Spinal cord (tissue), 10 donors: ENCODE data around the gene NPEPPS. TPM values are rescaled to one million over a fixed set of nuclear protein-coding genes. Genes with fewer than 3 reads are reported as not detected.
"Not testable (repeated sequence)": the region's sequence is repeated elsewhere in the genome, so short reads cannot be mapped to it uniquely, and the experiment has no call there.

ENCODE experiments used
- DNase-seq, 6 donors: peaks; one replicate each; pipeline versions ENCODE4 v3.0.0 to v3.0.0-alpha.2; 2013 to 2015; ENCODE audit warnings: low spot score in 6 of 6, low read depth in 4 of 6
- H3K27ac ChIP-seq: one replicate; pipeline ENCODE4 v1.5.1; 2013; ENCODE audit warnings: low read depth, low read length, control low read depth
- H3K27me3 ChIP-seq: one replicate; pipeline ENCODE4 v1.6.1; 2013; ENCODE audit warnings: low read length; ENCODE audit not compliant: control insufficient read depth, insufficient read depth
- H3K36me3 ChIP-seq: one replicate; pipeline ENCODE4 v1.6.1; 2013; ENCODE audit warnings: low read length; ENCODE audit not compliant: control insufficient read depth, insufficient read depth
- H3K4me1 ChIP-seq: one replicate; pipeline ENCODE4 v1.6.1; 2013; ENCODE audit warnings: low read length; ENCODE audit not compliant: control insufficient read depth, insufficient read depth
- H3K4me3 ChIP-seq: one replicate; pipeline ENCODE4 v1.5.1; 2013; ENCODE audit warnings: low read depth, low read length, control low read depth
- H3K9me3 ChIP-seq: one replicate; pipeline ENCODE4 v1.6.1; 2013; ENCODE audit warnings: low read length; ENCODE audit not compliant: control insufficient read depth, insufficient read depth
- WGBS: methylation state at CpG from one replicate; pipeline ENCODE4 v1.1.5; 2013; ENCODE audit warnings: missing lambda C conversion rate; ENCODE audit not compliant: insufficient coverage; 5-methylcytosine and 5-hydroxymethylcytosine counted together
- polyA plus RNA-seq, 2 donors: library from polyadenylated mRNA; unstranded; fragments of 120-200 nt; gene quantifications; one replicate each; pipeline ENCODE4 v1.2.1, GENCODE V29; 2013; ENCODE audit not compliant: insufficient read length in 2 of 2
- total RNA-seq, 2 donors: library from RNA; depleted of rRNA in 1 of 2; stranded (reverse); fragments of 120-200 nt in 1 of 2; fragments of >200 nt in 1 of 2; gene quantifications; one replicate each; pipeline versions ENCODE4 v1.2.3 to v1.2.4, GENCODE V29; 2013 to 2014
- donor health status: healthy.

NPEPPS gene
- total and polyA plus RNA-seq, 4 donors: 111 to 195 (median 186) TPM

DNA sequence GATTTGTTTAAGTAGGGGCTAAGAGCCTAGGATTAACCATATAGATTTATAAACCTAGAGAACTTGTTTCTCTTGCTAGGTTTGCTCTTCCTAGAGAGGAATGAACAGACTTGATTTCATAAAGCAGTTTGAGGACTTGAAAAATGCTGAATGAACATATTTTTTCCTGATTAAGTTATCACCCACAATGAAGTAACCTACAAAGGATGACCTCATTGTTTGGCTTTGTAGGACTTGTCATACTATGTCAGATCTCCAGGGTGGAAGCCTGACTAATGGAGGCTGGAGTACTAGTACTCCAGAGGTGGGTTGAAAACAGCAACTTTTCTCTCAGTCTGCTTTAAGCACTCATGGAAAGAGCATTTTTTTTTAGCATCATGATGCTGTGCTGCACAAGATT lies 12.0 kb upstream of the NPEPPS start:
- H3K27me3 ChIP-seq, H3K9me3 ChIP-seq, H3K4me3 ChIP-seq, H3K4me1 ChIP-seq, H3K36me3 ChIP-seq, H3K27ac ChIP-seq, DNase-seq: not testable (repeated sequence)

DNA sequence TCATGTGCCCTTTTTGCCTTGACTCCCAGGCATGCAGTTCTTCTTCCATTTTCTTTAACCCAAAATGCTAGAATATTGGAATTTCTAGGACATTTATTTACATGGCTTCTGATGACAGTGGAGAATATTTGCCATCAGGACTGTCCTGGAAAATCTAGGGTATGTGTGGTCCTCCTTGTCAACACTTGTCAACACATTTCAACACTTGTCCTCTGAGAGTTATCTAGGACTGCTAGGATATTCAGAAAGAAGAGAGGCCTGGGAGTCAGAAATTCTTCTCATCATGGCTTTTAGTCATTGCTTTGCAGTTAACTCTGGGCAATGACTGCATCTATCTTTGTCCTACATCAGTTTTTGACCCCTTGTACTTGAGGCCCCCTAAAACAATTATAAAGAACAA lies 11.5 kb upstream of the NPEPPS start:
- not testable (repeated sequence) for DNase-seq, H3K4me3 ChIP-seq, H3K36me3 ChIP-seq

DNA sequence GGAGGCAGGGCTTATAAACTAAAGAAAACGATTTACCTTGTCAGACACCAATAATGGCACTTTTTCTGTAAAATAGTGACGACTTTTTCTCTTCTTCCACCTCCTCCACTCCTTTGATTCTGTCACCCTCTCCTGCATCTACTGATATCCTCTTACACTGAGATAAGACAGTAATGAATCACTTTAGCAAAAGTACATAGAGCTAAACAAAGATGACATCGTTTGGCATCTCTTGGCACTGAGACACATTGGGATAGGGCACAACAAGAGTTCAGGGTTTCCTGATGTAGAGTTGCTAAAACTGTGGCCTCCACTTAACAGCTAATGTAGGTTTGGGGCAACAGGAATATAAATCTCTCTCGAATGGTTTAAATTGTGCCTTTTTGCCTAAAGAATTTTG lies 10.6 kb upstream of the NPEPPS start:
- H3K27me3 ChIP-seq: not testable (repeated sequence)
- WGBS: no CpG with 5 or more reads among the region's 4 CpGs

More for the DNA sequence above, 11.5 kb upstream of the NPEPPS start:
- not testable (repeated sequence) for H3K27ac ChIP-seq, H3K4me1 ChIP-seq, H3K9me3 ChIP-seq, H3K27me3 ChIP-seq

DNA sequence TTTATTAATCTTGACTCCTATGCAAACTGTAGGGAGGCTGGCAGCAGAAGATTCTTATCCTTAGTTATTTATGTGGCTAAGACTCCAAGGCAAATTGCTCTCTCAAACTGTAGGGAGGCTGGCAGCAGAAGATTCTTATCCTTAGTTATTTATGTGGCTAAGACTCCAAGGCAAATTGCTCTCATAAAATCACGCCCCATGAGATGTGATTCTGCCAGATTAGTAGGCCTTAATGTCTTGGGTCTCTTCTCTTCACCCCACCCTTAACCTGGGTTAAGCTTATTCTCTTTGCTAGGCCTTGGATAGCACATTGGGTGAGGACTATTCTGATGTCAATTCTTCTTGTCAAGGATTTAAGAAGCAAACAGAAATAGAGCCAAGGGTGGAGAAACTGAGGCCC lies 9.5 kb upstream of the NPEPPS start:
- not testable (repeated sequence) for H3K9me3 ChIP-seq, H3K4me3 ChIP-seq, H3K4me1 ChIP-seq, DNase-seq, H3K27ac ChIP-seq, H3K36me3 ChIP-seq, H3K27me3 ChIP-seq
- WGBS: no CpG with 5 or more reads among the region's 1 CpG

More for the DNA sequence above, 10.6 kb upstream of the NPEPPS start:
- H3K36me3 ChIP-seq, H3K27ac ChIP-seq, DNase-seq, H3K4me1 ChIP-seq, H3K4me3 ChIP-seq, H3K9me3 ChIP-seq: not testable (repeated sequence)

DNA sequence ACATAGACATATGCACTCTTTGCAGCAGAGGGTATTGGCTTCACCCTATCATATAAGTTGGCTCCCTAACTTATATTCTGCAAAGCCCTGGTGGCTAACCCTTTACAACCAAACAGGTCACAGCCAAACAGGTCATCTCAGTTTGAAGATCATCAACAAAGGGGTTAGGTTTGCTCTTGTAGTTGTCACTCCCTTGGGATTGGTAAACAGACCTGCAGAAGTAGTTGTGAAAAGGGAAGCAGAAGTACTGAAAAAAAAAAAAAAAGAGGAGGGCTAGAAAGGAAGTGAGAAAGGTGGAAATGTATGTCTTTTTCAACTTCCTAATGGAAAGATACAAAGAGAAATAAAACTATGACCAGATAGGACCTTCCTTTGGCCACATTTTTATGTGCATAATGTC lies 8.6 kb upstream of the NPEPPS start:
- not testable (repeated sequence) for H3K27me3 ChIP-seq, H3K4me1 ChIP-seq, H3K36me3 ChIP-seq, H3K9me3 ChIP-seq, H3K4me3 ChIP-seq, DNase-seq, H3K27ac ChIP-seq

DNA sequence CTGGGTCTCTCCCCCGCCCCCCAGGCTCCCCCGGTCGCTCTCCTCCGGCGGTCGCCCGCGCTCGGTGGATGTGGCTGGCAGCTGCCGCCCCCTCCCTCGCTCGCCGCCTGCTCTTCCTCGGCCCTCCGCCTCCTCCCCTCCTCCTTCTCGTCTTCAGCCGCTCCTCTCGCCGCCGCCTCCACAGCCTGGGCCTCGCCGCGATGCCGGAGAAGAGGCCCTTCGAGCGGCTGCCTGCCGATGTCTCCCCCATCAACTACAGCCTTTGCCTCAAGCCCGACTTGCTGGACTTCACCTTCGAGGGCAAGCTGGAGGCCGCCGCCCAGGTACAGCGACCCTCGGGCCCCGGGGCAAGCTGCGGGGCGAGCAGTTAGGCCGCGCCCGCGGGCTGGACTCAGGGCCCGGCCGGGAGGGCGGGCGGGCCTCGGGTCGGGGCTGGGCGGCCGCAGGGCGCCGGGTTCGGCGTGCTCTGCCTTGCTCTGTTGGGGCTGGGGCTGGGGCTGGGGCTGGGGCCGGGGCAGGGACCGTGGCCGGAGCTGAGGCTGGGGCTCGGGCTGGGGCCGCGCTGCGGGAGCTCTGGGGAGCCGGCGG lies 419 bp downstream of the NPEPPS start:
- peak overlapping the region; percentile 81 for H3K27ac ChIP-seq
- WGBS: no CpG with 5 or more reads among the region's 61 CpGs
- not testable (repeated sequence) for H3K27me3 ChIP-seq, H3K36me3 ChIP-seq, H3K4me1 ChIP-seq, H3K9me3 ChIP-seq
- DNase-seq: peak in 1 of 6 donors; percentile 8
- H3K4me3 ChIP-seq: peak overlapping the region; percentile 60

DNA sequence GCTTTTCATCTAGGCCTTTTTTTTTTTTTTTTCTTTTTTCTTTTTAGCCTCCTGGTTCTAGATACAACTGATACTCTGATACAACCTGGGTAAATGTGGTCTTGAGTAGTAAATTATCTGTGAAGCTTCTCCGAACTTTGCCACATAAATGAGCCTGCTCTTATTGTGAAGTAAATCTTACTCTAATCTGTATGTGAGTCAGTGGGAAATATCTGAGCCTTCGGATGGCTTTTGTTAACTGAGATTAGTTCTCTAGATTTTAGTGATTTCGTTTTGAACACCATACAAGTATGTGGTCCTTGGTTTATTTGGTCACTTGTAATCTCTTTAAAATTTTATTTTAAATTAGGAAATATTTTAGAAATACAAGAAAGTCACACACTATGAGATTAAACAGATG lies 8.2 kb downstream of the NPEPPS start:
- H3K4me1 ChIP-seq, H3K27me3 ChIP-seq, H3K4me3 ChIP-seq, DNase-seq, H3K36me3 ChIP-seq, H3K9me3 ChIP-seq, H3K27ac ChIP-seq: not testable (repeated sequence)
- WGBS: no CpG with 5 or more reads among the region's 3 CpGs

DNA sequence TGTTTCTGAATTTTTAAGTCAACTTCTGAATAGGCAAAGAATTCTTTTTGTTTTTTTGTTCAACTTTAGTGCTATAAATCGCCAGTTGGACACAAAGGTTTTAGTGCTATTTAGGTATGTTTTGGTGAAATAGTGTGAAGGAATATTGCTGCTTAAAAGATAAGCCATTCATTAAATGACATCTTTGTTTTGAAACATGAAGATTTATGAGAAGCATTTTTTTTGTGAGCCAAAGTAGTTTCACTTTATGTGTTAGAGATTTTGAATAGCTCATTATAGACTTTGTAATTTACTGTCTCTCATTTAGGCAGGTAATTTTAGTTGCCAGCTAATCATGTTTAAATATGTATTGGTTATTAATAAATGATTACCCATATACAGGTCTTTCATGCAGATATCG lies 10.8 kb downstream of the NPEPPS start:
- H3K9me3 ChIP-seq, H3K27ac ChIP-seq, H3K4me3 ChIP-seq, H3K4me1 ChIP-seq, H3K36me3 ChIP-seq, DNase-seq, H3K27me3 ChIP-seq: not testable (repeated sequence)
- WGBS: no CpG with 5 or more reads among the region's 2 CpGs

DNA sequence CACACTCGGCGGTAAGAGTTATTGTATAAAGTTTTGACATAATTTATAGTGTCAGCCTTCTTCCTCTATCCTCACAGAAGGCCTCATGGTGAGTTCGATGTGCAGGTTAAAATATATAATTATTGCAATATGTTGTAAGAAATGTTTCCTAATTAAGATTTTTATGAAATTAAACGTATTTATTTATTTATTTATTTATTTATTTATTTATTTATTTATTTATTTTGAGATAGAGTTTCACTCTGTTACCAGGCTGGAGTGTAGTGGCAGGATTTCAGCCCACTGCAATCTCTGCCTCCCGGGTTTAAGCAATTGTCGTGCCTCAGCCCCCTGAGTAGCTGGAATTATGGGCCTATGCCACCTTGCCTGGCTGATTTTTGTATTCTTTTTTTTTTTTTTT lies 13.4 kb downstream of the NPEPPS start:
- no CpG with 5 or more reads among the region's 6 CpGs for WGBS
- not testable (repeated sequence) for H3K36me3 ChIP-seq

DNA sequence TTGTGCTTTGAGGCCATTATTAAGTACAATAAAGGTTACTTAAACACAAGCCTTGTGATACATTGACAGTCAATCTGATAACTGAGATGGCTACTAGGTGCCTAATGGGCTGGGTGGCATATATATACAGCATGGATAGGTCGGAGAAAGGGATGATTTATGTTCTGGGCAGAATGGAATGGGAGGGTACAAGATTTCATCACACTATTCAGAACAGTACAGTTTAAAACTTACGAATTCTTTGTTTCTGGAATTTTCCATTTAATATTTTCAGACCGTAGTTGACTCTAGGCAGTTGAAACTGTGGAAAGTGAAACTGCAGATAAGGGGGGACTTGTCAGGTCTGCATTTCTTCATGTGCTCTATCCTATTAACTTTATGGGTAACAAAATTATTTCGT lies 23.8 kb downstream of the NPEPPS start:
- H3K4me3 ChIP-seq, H3K36me3 ChIP-seq, H3K4me1 ChIP-seq, DNase-seq, H3K27me3 ChIP-seq, H3K9me3 ChIP-seq, H3K27ac ChIP-seq: not testable (repeated sequence)
- WGBS: no CpG with 5 or more reads among the region's 4 CpGs

More for the DNA sequence above, 13.4 kb downstream of the NPEPPS start:
- H3K9me3 ChIP-seq, H3K4me3 ChIP-seq, H3K4me1 ChIP-seq, H3K27me3 ChIP-seq, DNase-seq, H3K27ac ChIP-seq: not testable (repeated sequence)
